DMS153 treated with DMSO at 0.1 percent for 48 hours (cell line): ENCODE data around the gene HIP1R.
"Not testable (repeated sequence)": the region's sequence is repeated elsewhere in the genome, so short reads cannot be mapped to it uniquely, and the experiment has no call there.

Experiments
- DNase-seq: peaks from one replicate; lab custom pipeline; 2025; ENCODE audit not compliant: unreplicated experiment; lab: John Stamatoyannopoulos, UW

HIP1R gene

DNA sequence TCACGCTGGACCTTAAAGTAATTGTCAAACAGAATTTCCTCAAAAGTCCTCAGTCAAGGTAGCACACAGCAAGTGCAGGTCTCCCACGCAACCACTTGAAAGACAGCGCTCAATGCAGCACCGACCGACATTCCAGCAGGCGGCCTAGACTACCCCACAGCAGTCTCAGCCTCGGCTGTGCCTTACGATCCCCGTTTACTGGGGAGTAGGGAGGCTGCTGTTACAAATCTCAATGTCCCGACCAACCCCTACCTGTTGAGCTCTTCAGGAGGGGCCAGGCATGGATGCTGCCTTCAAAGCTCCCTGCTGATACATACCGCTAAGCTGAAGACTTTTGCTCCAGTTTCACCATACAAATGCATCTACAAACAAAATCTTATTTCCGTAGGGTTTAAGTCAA lies 38.8 kb downstream of the HIP1R start:
- no peak for DNase-seq

DNA sequence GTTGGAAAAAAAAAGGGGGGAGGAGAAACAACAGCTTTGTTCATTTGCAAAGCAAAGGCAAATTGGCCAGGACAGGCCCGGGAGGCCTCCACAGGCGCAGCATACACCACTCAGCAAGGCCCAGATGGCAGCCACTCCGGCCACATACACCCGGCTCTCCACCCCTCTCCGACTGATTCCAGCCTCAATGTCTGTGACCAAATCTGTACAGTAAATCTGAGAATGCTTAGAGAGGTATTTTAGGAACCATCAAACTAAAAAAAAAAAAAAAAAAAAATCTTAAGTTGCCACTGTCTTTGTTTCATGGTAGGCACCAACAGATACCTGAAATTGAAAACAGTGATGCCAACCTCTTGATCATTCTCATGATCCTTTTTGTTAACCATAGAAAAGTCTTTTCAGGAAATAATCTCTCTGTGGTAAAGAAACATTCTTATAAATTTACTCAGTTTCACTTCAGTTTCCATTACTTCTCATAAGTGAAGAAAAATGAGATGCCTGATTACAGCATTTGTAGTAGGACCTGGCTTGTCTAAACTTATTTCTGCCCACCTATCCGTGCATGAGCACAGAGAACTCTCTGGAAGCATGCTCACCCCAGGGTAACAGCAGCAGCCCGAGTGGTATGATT lies 40.4 kb downstream of the HIP1R start:
- DNase-seq, result no peak

DNA sequence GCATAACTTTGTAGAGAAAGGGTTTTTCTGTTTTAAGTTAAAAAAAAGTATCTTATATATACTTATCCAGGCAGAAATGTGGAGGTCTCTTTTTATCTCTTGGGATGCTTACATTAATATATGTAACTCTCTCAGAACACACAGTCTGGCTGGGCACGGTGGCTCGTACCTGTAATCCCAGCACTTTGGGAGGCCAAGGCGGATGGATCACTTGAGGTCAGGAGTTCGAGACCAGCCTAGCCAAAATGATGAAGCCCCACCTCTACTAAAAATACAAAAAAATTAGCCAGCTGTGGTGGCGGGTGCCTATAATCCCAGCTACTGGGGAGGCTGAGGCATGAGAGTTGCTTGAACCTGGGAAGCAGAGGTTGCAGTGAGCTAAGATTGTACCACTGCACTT lies 41.0 kb downstream of the HIP1R start:
- not testable (repeated sequence) for DNase-seq

DNA sequence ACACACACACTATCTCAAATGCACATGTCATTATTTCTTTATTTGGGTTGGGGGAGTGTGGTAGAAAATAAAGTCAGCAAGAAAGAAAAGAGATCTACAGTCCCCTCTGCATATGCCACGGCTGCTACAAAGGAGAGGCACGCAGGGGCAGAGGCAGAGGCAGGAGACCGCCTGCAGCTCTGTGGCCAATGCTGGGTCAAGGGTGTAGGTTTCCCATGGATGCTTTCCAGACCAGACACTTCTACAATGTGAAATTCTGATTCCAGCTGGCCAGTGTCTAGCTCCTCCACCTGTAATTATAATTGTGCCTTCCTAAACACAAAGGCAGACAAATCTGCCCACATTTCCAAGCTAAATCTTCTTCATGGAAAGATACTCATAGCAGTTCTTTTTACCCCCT lies 41.5 kb downstream of the HIP1R start:
- no peak for DNase-seq

DNA sequence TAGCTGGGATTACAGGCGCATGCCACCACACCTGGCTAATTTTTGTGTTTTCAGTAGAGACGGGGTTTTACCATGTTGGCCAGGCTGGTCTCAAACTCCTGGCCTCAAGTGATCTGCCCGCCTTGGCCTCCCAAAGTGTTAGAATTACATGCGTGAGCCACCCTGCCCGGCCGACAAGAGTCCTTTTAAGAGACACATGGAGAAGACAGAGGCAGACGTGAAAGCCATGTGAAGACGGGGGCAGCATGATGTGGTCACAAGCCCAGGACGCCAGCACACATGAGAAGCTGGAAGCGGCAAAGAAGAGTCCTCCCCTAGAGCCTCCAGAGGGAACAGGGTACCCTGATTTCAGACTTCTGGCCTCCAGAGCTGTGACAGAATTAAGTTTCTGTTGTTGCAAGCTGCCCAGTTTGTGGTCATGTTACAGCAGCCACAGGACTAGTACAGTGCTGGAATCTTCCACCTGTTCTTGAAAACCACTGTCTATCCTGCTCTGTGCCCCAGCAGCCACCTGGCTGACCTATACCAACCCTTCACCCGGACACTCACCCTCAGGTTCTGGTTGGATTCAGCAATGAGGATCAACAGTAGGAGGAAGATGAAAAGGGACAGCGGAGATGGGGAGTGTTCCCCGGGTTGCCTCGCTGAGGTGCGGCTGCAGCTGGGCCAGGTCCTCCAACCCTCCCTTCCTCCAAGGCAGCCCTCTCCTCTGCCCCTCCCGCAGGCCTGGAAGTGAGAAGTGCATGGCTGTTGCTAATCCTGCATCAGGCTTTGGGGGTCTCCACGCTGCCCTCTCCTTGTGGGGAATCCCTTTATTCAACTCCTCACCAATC lies 43.7 kb downstream of the HIP1R start:
- DNase-seq, result no peak

DNA sequence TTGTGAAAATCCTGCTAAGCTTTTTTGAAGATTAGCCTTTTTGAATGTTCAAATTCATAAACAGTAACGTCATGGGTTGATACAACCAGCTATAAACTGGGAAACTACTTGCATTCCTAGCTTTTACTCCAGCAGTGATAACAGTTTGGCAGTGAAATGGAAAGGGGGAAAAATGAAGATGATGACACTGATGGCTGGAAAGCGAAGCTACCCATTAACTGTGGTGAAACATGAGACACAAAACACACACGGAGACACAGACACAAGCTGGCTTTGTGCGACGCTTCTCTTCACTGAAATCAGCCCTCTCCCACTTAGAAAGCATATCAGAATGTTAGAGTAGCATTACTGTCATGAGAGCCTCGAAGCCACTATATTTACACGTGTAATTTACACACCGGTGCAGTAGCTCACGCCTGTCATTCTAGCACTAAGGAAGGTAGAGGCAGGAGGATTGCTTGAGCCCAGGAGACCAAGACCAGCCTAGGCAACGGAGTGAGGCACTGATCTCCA lies 45.0 kb downstream of the HIP1R start:
- DNase-seq, result no peak

DNA sequence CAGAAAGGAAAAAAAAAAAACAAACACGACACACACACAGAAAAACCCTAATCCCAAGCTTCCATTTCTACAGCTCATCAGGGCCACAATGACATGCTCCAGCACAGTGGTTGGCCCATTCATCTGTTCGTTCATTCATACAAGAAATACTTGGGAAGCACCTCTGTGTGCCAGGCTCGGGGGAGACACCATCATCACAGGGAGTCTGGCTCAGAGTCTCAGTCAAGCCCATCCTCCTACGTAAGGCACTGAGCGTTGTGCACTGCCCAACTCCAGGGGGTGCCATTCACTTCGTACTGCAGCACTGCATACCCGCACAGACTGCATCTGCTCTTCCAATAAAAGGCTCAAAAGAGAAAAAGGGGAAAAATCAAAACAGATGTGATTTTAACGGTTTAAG lies 45.4 kb downstream of the HIP1R start:
- no peak for DNase-seq

DNA sequence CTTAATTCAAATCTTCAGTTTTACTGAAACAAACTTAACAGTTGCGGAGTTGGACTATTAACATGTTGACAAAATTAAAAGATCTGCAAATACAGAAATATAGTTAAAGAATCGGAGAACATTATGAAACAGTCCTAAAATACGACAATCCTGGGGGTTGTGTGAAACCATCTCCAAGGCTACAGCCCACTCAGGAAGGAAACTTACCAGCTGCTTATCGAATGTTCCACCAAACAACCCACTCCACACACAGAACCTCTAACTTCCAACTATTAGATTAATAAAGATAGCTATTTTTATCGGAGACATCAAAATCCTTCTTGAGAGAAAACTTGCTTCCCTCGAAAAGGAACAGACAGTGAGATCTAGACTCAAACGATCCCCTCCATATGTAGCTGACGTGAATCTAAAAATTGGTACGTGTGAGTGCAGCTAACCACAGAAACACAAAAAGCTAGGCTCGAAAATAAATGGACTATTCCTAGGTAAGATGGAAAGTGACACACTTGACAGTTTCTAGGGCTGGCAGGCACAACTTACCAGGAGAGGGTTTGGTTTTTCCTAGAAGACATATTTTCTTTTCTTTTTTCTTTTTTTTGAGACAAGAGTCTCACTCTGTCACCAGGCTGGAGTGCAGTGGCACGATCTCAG lies 47.8 kb downstream of the HIP1R start:
- DNase-seq, result no peak

DNA sequence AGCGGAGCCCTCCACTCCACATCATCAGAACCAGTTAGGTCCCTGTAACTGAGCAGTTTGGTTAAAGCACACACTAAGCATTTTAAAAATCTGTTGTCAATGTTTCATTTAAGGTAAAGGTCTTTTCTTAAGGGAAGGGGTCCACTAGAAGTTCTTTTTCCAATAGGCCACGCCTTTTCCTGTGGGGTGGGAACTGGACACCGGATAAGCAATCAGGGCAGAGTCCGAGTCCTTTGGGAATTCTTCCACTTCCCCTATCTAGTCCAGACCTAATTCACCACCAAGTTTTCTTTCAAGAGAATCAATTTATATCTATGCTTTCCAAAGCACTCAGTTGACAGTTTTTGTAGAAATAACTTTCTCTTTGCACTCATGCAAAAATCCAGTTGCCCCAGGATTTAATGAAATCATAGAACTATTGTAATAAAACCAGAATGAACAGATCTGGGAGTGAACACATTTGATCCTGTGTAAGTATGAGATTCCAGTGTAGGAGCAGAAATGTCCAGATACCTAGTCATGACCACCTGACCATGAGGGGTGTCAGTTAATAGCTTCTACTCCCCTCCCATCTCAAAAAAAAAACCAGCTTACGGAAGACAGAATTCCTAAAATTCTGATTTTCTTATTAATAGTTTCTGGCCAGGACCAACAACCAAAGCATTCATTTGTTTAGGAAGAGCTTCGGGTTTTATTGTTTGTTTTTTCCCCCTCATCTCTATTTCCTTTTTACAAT lies 49.0 kb downstream of the HIP1R start:
- no peak for DNase-seq

DNA sequence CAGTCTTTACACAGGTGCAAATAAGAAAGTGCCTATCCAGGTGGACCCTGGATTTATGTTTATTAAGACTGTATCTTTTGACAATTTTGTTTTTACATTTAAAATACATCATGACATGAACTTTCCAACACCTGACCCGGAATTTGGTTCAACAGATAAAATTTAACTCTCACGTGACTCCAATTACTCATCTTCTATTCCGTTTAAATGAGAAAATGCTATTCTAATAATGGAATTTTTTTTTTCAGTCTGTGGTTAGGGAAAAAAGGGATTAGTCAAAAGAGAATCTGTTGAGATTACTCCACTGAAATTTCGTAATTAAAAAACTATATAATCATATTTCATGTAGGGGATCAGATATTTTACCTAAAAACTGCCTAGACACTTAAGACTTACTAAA lies 49.6 kb downstream of the HIP1R start:
- DNase-seq, result no peak

DNA sequence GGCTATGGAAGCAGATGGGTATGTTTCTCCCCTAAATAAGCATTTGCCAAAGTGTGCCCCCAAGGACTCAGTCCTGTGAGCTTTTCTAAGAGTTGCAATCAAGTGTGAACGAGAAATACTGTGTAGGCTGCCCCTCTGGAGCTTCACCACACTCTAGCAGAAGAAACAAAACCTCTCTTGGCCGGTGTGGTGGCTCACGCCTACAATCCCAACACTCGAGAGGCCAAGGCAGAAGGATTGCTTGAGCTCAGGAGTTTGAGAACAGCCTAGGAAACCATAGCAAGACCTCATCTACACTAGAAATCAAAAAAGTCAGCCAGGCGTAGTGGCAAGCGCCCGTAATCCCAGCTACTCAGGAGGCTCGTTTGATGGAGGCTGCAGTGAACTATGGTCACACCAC lies 50.9 kb downstream of the HIP1R start:
- no peak for DNase-seq

DNA sequence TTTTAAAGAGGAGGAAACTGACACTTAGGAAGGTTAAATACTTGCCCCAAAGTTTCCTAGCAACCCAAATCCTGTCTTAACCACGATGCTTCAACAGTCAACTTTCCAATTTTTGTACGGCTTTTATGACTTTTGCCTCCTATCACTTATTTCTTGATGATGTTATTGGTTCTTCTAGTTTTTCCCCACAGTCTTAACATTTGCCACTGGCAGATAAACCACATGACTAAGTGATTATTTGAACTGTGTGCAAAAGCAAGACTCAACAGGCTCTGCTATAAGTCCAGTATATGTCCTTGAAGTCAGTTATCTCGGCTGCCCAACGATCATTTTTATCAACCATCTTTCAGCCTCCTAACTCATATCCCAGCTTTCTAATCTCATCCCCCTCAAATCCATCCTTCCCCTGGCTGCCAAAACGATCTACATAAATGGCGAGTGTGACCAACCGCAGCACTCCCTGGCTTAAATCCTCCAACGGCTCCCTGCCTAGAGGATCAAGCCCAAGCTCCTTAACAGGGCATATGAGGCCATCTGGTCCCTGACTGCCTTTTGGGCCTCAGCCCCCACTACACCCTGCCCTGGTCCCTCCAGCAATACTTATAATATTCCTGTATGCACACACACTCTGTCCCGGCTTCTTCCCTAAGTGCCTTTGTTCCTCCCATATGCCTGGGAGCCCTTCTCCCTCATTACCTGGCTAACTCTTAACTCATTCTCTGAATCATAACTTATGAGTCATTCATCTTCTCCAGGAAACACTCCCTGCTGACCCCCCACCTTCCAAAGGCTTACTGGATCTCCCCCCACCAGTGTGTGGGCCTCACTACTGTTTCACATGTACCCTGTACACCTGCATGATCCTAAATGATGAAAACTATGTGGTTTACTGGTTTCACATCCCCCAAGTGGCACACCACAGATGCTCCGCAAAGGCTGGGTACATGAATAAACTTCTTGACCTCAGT lies 51.9 kb downstream of the HIP1R start:
- no peak for DNase-seq

DNA sequence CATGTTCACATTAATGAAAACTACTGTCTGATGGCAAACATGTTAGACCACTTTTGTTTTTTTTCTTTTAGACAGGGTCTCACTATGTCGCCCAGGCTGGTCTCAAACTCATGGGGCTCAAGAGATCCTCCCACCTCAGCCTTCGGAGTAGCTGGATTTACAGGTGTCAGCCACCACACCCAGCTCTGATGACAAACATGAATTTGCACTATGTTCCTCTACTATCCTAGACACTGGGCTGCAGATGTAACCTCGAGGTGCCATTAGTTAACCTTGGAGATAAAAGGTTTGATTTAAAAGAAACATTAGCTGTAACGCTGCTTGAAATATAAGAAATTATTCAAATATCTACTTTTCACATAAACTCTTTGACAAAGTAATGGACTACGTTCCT lies 52.6 kb downstream of the HIP1R start:
- no peak for DNase-seq

DNA sequence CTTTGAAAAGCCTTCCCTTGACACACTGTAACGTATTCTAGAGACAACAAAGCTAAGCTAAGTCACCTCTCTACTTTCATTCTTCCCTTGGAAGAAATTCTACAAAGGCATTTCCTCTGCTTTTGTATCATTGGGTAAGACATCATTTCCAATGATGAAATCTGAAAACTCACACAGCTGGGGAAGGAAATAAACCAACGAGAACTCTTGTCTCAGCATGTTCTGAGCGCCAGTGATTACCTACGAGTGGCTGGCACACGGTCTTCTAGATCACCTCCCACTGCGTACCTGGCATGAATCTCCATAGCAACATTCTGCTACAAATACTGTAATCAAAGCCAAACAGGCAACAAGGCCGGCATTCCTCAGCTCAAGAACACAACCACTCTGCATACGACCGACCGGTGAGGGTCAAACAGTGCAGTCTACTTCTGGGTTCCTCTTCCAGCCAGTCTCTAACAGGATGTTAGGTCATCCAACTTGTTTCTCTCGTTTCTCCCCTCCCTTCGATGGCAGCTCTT lies 53.0 kb downstream of the HIP1R start:
- peak; percentile 83 for DNase-seq

DNA sequence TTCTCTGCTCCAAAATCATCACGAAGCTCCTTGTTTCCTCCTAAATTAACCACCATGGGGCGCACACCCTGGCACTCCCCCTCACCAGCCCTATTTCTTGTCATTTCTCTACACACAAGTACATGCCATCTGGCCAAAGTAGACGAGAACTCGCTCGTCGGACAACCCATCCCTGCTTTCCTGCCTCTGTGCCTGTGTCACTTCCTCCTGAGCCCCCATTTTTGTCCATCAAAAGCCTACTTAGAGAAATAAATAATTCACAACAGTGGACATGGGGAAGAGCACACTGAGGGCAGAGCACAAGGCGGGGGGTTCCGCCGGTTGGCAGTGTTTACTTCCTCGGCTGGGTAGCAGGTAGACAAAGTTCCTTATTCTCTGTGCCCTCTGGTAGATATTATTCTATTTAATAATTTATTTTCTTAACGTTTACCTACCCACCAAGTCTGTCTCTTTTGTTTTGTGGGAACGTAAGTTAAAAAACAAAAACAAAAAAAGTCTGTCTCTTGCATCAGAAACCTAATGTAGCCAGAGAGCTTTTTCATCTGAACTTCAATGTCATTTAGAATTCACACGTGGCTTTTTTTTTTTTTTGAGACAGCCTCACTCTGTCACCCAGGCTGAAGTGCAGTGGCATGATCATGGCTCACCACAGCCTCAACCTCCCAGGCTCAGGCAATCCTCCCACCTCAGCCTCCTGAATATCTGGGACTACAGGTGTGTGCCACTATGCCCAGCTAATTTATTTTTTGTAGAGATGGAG lies 54.7 kb downstream of the HIP1R start:
- DNase-seq, result no peak

DNA sequence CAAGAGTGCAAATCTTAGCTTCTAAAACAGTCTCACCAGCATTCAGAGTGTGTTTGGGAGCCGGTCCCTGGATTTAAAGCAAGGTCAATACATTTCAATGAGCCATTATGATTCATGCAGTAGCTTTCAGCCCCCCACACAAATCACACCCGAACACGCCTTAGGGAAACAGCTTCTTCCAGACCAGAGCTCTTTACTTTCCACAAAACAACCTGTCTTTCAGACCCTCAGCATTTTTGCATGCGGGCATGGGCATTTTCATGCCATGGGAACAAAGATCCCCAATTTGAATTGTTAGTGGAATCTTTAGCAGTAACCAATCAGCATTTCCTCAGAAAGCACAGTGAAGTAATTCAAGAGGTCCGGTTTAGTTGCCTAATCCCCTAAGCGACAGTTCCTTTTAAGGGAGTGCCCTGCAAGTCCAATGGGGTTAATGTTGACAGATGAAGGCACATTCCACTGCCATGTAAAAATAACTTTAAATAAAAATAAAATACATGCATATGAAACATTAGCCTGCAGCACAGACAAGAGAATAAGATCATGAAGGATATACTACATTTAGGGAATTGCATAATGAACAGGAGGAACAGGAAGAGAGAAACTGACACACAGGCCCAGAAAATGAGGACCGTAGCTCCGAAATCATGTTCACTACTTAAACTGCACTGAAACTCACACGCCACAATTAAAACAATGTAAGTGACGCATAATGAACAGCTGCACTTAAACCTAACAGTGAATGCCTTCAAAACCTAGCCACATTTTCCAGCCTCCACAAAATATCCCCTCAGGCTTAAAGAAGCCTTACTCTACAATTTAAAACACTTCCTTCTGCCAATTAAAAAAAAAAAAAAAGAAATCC lies 56.6 kb downstream of the HIP1R start:
- no peak for DNase-seq

DNA sequence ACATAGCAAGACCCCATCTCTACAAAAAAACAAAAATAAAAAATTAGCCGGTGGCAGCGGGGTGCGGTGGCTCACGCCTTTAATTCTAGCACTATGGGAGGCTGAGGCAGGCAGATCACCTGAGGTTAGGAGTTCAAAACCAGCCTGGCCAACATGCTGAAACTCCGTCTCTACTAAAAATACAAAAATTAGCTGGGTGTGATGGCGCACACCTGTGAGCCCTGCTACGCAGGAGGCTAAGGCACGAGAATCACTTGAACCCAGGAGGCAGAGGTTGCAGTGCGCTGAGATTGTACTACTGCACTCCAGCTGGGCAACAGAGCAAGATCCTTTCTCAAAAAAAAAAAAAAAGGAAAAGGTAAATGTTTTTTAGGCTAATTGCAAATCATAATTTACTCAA lies 57.5 kb downstream of the HIP1R start:
- DNase-seq, result not testable (repeated sequence)
